H9 (cell line): Measurements from ENCODE around the gene NAT14. TPM values are rescaled to one million over a fixed set of nuclear protein-coding genes. Genes with fewer than 3 reads are reported as not detected.

Experiments used
- DNase-seq: peaks from one replicate; pipeline ENCODE4 v3.0.0-alpha.2; 2017
- H2AFZ ChIP-seq: one replicate; pipeline ENCODE4 v1.6.1; 2013; ENCODE audit warnings: mild to moderate bottlenecking, low read length, control low read depth, moderate library complexity
- H2AK5ac ChIP-seq: 2 replicates; pipeline ENCODE4 v1.6.1; 2013; ENCODE audit warnings: low read length, control low read depth, mixed read lengths; ENCODE audit not compliant: insufficient read length
- H2BK120ac ChIP-seq: one replicate; pipeline ENCODE4 v1.6.1; 2013; ENCODE audit warnings: low read depth, mild to moderate bottlenecking, low read length, control low read depth, inconsistent platforms; ENCODE audit not compliant: poor library complexity, severe bottlenecking
- H2BK12ac ChIP-seq: 2 replicates; pipeline ENCODE4 v1.6.1; 2013; ENCODE audit warnings: low read length, control low read depth, mixed read lengths, low read depth; ENCODE audit not compliant: insufficient read length
- H2BK15ac ChIP-seq: 2 replicates; pipeline ENCODE4 v1.6.1; 2013; ENCODE audit warnings: low read depth, low read length, control low read depth
- H2BK20ac ChIP-seq: one replicate; pipeline ENCODE4 v1.6.1; 2013; ENCODE audit warnings: low read depth, mild to moderate bottlenecking, low read length, control low read depth, inconsistent platforms; ENCODE audit not compliant: poor library complexity, severe bottlenecking
- H2BK5ac ChIP-seq: 2 replicates; pipeline ENCODE4 v1.6.1; 2013; ENCODE audit warnings: low read length, control low read depth, mixed read lengths; ENCODE audit not compliant: insufficient read length
- H3K14ac ChIP-seq: 2 replicates; pipeline ENCODE4 v1.6.1; 2013; ENCODE audit warnings: low read length, control low read depth; ENCODE audit not compliant: insufficient read depth
- H3K18ac ChIP-seq: 2 replicates; pipeline ENCODE4 v1.6.1; 2013; ENCODE audit warnings: low read depth, mild to moderate bottlenecking, mixed read lengths, low read length, control low read depth; ENCODE audit not compliant: insufficient read length
- H3K23ac ChIP-seq: 2 replicates; pipeline ENCODE4 v1.6.1; 2013; ENCODE audit warnings: low read length, control low read depth, mixed read lengths, low read depth; ENCODE audit not compliant: insufficient read length
- H3K23me2 ChIP-seq: 2 replicates; pipeline ENCODE4 v1.6.1; 2013; ENCODE audit warnings: low read depth, mild to moderate bottlenecking, mixed read lengths, low read length, control low read depth; ENCODE audit not compliant: insufficient read length, poor library complexity, severe bottlenecking
- H3K27ac ChIP-seq: 2 replicates; pipeline ENCODE4 v1.5.1; 2013; ENCODE audit warnings: low read length, control low read depth, mixed read lengths, low read depth; ENCODE audit not compliant: insufficient read length
- H3K27me3 ChIP-seq: 2 replicates; pipeline ENCODE4 v1.6.1; 2013; ENCODE audit warnings: low read length, control low read depth, inconsistent platforms; ENCODE audit not compliant: insufficient read depth
- H3K4ac ChIP-seq: 2 replicates; pipeline ENCODE4 v1.6.1; 2013; ENCODE audit warnings: low read depth, mild to moderate bottlenecking, control low read depth, inconsistent platforms, low read length, moderate library complexity
- H3K4me1 ChIP-seq: 2 replicates; pipeline ENCODE4 v1.6.1; 2013; ENCODE audit warnings: low read length, control low read depth, inconsistent platforms; ENCODE audit not compliant: insufficient read depth
- H3K4me2 ChIP-seq: 2 replicates; pipeline ENCODE4 v1.6.1; 2013; ENCODE audit warnings: low read length, control low read depth, mixed read lengths; ENCODE audit not compliant: insufficient read length, insufficient read depth
- H3K56ac ChIP-seq: 2 replicates; pipeline ENCODE4 v1.6.1; 2013; ENCODE audit warnings: low read depth, mild to moderate bottlenecking, mixed read lengths, low read length, control low read depth; ENCODE audit not compliant: insufficient read length
- H3K79me1 ChIP-seq: 2 replicates; pipeline ENCODE4 v1.6.1; 2013; ENCODE audit warnings: low read depth, mild to moderate bottlenecking, moderate library complexity, low read length, control low read depth, inconsistent platforms; ENCODE audit not compliant: insufficient read depth, poor library complexity, severe bottlenecking
- H3K79me2 ChIP-seq: 2 replicates; pipeline ENCODE4 v1.6.1; 2013; ENCODE audit warnings: low read length, control low read depth, inconsistent platforms; ENCODE audit not compliant: insufficient read depth
- H3K9ac ChIP-seq: 2 replicates; pipeline ENCODE4 v1.6.1; 2013; ENCODE audit warnings: low read length, control low read depth, mixed read lengths; ENCODE audit not compliant: insufficient read length; ENCODE audit errors: extremely low read depth
- H3K9me3 ChIP-seq: one replicate; pipeline ENCODE4 v1.6.1; 2013; ENCODE audit warnings: low read depth, low read length, inconsistent platforms; ENCODE audit not compliant: control insufficient read depth
- H3T11ph ChIP-seq: one replicate; pipeline ENCODE4 v1.6.1; 2013; ENCODE audit warnings: mild to moderate bottlenecking, low read length, control low read depth, inconsistent platforms
- H4K20me1 ChIP-seq: one replicate; pipeline ENCODE4 v1.6.1; 2013; ENCODE audit not compliant: control insufficient read depth, insufficient read length, insufficient read depth
- H4K5ac ChIP-seq: 2 replicates; pipeline ENCODE4 v1.6.1; 2013; ENCODE audit warnings: low read depth, mild to moderate bottlenecking, mixed read lengths, low read length, control low read depth; ENCODE audit not compliant: insufficient read length
- H4K8ac ChIP-seq: replicated peaks from 2 replicates; pipeline ENCODE4 v1.6.1; 2013; ENCODE audit warnings: low read length, control low read depth, mixed read lengths, low read depth; ENCODE audit not compliant: insufficient read length
- H4K91ac ChIP-seq: 2 replicates; pipeline ENCODE4 v1.6.1; 2013; ENCODE audit warnings: low read depth, mild to moderate bottlenecking, moderate library complexity, mixed read lengths, low read length, control low read depth; ENCODE audit not compliant: insufficient read length
- H3K27ac Mint-ChIP-seq, 3 experiments: 2 replicates in 2 of 3; 3 replicates in 1 of 3; pipeline ENCODE4 v1.8.0; 2020 to 2021; ENCODE audit warnings: mixed read lengths in 3 of 3, mild to moderate bottlenecking in 1 of 3, moderate library complexity in 1 of 3
- H3K27me3 Mint-ChIP-seq: 2 replicates; pipeline ENCODE4 v1.8.0; 2021; ENCODE audit warnings: low read depth, mild to moderate bottlenecking, moderate library complexity, mixed read lengths
- H3K36me3 Mint-ChIP-seq, 3 experiments: 2 replicates in 2 of 3; 3 replicates in 1 of 3; pipeline ENCODE4 v1.8.0; 2020 to 2021; ENCODE audit warnings: low read depth in 3 of 3, mixed read lengths in 3 of 3; ENCODE audit not compliant: insufficient read depth in 1 of 3
- H3K4me1 Mint-ChIP-seq, 2 experiments: 2 replicates each; pipeline ENCODE4 v1.8.0; 2020; ENCODE audit warnings: mixed read lengths in 2 of 2
- H3K4me3 Mint-ChIP-seq, 2 experiments: 2 replicates in 1 of 2; 3 replicates in 1 of 2; pipeline ENCODE4 v1.8.0; 2020 to 2021; ENCODE audit warnings: mild to moderate bottlenecking in 2 of 2, mixed read lengths in 2 of 2, moderate library complexity in 1 of 2
- H3K9me3 Mint-ChIP-seq, 2 experiments: 2 replicates in 1 of 2; 3 replicates in 1 of 2; pipeline ENCODE4 v1.8.0; 2020; ENCODE audit warnings: mild to moderate bottlenecking in 2 of 2, mixed read lengths in 2 of 2, moderate library complexity in 1 of 2
- WGBS: extraction: QIAGEN DNeasy Blood & Tissue Kit; methylation state at CpG from one replicate; pipeline ENCODE4 v1.1.7; 2013; ENCODE audit warnings: missing lambda C conversion rate, low lambda C conversion rate, mixed read lengths; ENCODE audit not compliant: insufficient read length; ENCODE audit errors: extremely low coverage; 5-methylcytosine and 5-hydroxymethylcytosine counted together
- total RNA-seq: library from RNA; stranded (reverse); gene quantifications from 2 replicates; pipeline ENCODE4 v1.2.1, GENCODE V29; 2021
- TF ChIP-seq, protein P1 (sequence below): fragments of 200-600 bp; sonication (generic); conservative IDR thresholded peaks from 3 replicates; pipeline ENCODE4 v1.8.0; 2021; ENCODE audit warnings: antibody characterized with exemption, mild to moderate bottlenecking

The NAT14 gene
- total RNA-seq, 1 experiment from 2014 or later, result 51.2 TPM

DNA sequence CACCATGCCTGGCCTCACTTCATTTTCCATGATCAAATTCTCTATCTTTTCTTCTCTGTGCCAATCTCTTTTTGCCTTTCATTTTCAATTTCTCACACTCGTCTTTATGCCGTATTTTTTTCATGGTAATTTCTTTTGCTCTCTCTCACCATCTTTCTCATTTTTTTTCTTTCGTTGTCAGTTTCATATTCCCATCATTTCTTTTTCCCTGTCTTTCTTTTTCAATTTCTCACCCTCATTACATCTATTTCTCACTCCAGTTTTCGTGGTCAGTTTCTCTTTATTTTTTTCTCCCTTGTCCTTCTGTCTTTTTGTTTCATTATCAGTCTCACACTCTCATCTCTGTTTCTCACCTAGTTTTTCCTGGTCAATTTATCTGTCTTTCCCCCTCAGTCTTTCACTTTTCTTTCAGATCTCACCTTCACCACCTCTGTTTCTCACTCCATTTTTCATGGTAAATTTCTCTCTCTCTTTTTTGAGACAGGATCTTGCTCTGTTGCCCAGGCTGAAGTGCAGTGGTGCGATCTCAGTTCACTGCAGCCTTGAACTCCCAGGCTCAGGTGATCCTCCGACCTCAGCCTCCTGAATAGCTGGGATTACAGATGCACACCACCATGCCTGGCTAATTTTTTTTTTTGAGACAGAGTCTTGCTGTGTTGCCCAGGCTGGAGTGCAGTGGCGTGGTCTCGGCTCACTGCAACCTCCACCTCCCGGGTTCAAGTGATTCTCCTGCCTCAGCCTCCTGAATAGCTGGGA lies 17.4 kb downstream of the NAT14 start:
- Mint-ChIP-seq H3K36me3 (peaks cover 3 to 8% (median 7%) of the 10 kb centered on the region in 3 experiments), H3K4me3 (no peak overlapping the region; a peak in 1 of 5 replicates), H3K9me3 (peaks cover 11 to 19% of the 10 kb centered on the region in 2 experiments), H3K27ac (no peak overlapping the region), H3K27me3 (peaks cover 73% of the 10 kb centered on the region), H3K4me1 (0 out of 4 replicates have a peak, but pooled peaks cover 2% of the 10 kb centered on the region in 2 experiments)
- Histone ChIP-seq H3K4ac (no peak overlapping the region), H4K5ac (no peak overlapping the region), H3K18ac (no peak overlapping the region), H2BK20ac (no peak overlapping the region), H3K27me3 (peaks cover 5% of the 10 kb centered on the region), H3K79me1 (no peaks in the 10 kb centered on the region), H3K14ac (no peak overlapping the region), H2AFZ (no peak overlapping the region), H3T11ph (no peak overlapping the region), H3K9ac (no peak overlapping the region), H4K8ac (no peak overlapping the region), H2BK15ac (no peak overlapping the region), H3K9me3 (no peaks in the 10 kb centered on the region), H3K56ac (no peak overlapping the region), H3K23me2 (no peaks in the 10 kb centered on the region), H3K27ac (no peak overlapping the region), H3K4me1 (no peaks in the 10 kb centered on the region), H4K20me1 (no peaks in the 10 kb centered on the region), H2BK5ac (no peak overlapping the region), H3K4me2 (no peak overlapping the region), H2BK12ac (no peak overlapping the region), H3K23ac (no peak overlapping the region), H4K91ac (no peak overlapping the region), H3K79me2 (no peaks in the 10 kb centered on the region), H2AK5ac (no peak overlapping the region), H2BK120ac (no peak overlapping the region)
- WGBS, result 100% methylated on average over 1 of the region's 9 CpGs
- no peak for DNase-seq
- TF ChIP-seq, protein P1, sequence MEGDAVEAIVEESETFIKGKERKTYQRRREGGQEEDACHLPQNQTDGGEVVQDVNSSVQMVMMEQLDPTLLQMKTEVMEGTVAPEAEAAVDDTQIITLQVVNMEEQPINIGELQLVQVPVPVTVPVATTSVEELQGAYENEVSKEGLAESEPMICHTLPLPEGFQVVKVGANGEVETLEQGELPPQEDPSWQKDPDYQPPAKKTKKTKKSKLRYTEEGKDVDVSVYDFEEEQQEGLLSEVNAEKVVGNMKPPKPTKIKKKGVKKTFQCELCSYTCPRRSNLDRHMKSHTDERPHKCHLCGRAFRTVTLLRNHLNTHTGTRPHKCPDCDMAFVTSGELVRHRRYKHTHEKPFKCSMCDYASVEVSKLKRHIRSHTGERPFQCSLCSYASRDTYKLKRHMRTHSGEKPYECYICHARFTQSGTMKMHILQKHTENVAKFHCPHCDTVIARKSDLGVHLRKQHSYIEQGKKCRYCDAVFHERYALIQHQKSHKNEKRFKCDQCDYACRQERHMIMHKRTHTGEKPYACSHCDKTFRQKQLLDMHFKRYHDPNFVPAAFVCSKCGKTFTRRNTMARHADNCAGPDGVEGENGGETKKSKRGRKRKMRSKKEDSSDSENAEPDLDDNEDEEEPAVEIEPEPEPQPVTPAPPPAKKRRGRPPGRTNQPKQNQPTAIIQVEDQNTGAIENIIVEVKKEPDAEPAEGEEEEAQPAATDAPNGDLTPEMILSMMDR, result no peak
